Smooth muscle cell (in vitro differentiated cells): ENCODE measurements around the gene PPP1R1C. TPM values are rescaled to one million over a fixed set of nuclear protein-coding genes. Genes with fewer than 3 reads are reported as not detected.
A peak's percentile ranks its signal among the peaks of the same experiment; 100 is the strongest.
"Not testable (repeated sequence)": the region's sequence is repeated elsewhere in the genome, so short reads cannot be mapped to it uniquely, and the experiment has no call there.

Experiments
- DNase-seq: peaks from one replicate; lab custom pipeline; 2025; ENCODE audit not compliant: unreplicated experiment; lab: John Stamatoyannopoulos, UW
- H2AFZ ChIP-seq: fragments of 200-600 bp; sonication (generic); 2 replicates; pipeline ENCODE4 v1.6.0; 2016; ENCODE audit warnings: antibody characterized with exemption, low read depth, mild to moderate bottlenecking
- H3F3A ChIP-seq: fragments of 200-600 bp; sonication (generic); 2 replicates; pipeline ENCODE4 v1.6.0; 2017; ENCODE audit warnings: antibody characterized with exemption, low read depth
- H3K27ac ChIP-seq: fragments of 200-600 bp; sonication (generic); 2 replicates; pipeline ENCODE4 v1.5.1; 2016; ENCODE audit warnings: low read depth, mild to moderate bottlenecking
- H3K27me3 ChIP-seq: fragments of 200-600 bp; sonication (generic); 2 replicates; pipeline ENCODE4 v1.6.1; 2016; ENCODE audit warnings: low read depth, mild to moderate bottlenecking
- H3K36me3 ChIP-seq: fragments of 200-600 bp; sonication (generic); 2 replicates; pipeline ENCODE4 v1.5.1; 2016; ENCODE audit warnings: low read depth
- H3K4me1 ChIP-seq: fragments of 200-600 bp; sonication (generic); 2 replicates; pipeline ENCODE4 v1.5.1; 2016; ENCODE audit warnings: low read depth
- H3K4me2 ChIP-seq: fragments of 200-600 bp; sonication (generic); 2 replicates; pipeline ENCODE4 v1.6.0; 2016; ENCODE audit warnings: mild to moderate bottlenecking
- H3K4me3 ChIP-seq: fragments of 200-600 bp; sonication (generic); 2 replicates; pipeline ENCODE4 v1.5.1; 2016; ENCODE audit warnings: mild to moderate bottlenecking
- H3K79me2 ChIP-seq: fragments of 200-600 bp; sonication (generic); 2 replicates; pipeline ENCODE4 v1.6.0; 2016; ENCODE audit warnings: low read depth, mild to moderate bottlenecking
- H3K9ac ChIP-seq: fragments of 200-600 bp; sonication (generic); 2 replicates; pipeline ENCODE4 v1.6.0; 2016; ENCODE audit warnings: low read depth
- H3K9me3 ChIP-seq: fragments of 200-600 bp; sonication (generic); replicated peaks from 2 replicates; pipeline ENCODE4 v1.5.1; 2016; ENCODE audit warnings: low read depth
- H4K20me1 ChIP-seq: fragments of 200-600 bp; sonication (generic); 2 replicates; pipeline ENCODE4 v1.6.0; 2016; ENCODE audit warnings: low read depth
- CTCF ChIP-seq: fragments of 200-600 bp; sonication (generic); IDR thresholded peaks from 2 replicates; pipeline ENCODE4 v1.5.1; 2017; ENCODE audit warnings: borderline replicate concordance, mild to moderate bottlenecking, antibody characterized with exemption; ENCODE audit not compliant: insufficient read depth, poor library complexity, severe bottlenecking
- WGBS: methylation state at CpG from one replicate; pipeline ENCODE4 v1.1.7; 2016; ENCODE audit warnings: low lambda C conversion rate; 5-methylcytosine and 5-hydroxymethylcytosine counted together
- polyA plus RNA-seq: library from polyadenylated mRNA; unstranded; fragments of >200 nt; fragmentation: Nextera tagmentation; extraction: Ambion mirVana; gene quantifications from 2 replicates; pipeline ENCODE4 v1.2.1, GENCODE V29; 2016
- total RNA-seq: library from RNA; depleted of rRNA; stranded (reverse); fragments of >200 nt; gene quantifications from 2 replicates; pipeline ENCODE4 v1.2.3, GENCODE V29; 2014

Gene PPP1R1C
- total and polyA plus RNA-seq, 2 experiments from 2014 or later: 2.3 to 3.3 TPM

GRCh38 chr2:181953881-181954537 lies 31.6 kb upstream of the PPP1R1C start:
- Histone ChIP-seq H3K27ac (peak overlapping the region; percentile 70), H2AFZ (peak overlapping the region; percentile 29), H3K36me3 (no peaks in the 10 kb centered on the region), H3K4me2 (peak overlapping the region; percentile 81), H4K20me1 (no peaks in the 10 kb centered on the region), H3F3A (peaks cover 4% of the 10 kb centered on the region), H3K4me1 (peaks cover 5% of the 10 kb centered on the region), H3K27me3 (no peaks in the 10 kb centered on the region), H3K9me3 (no peaks in the 10 kb centered on the region), H3K79me2 (no peaks in the 10 kb centered on the region), H3K4me3 (peak overlapping the region; percentile 49), H3K9ac (peak overlapping the region; percentile 13)
- peak; percentile 72 for TF ChIP-seq CTCF
- 0% methylated on average over 8 of the region's 19 CpGs for WGBS
- DNase-seq: peak; percentile 9

DNA sequence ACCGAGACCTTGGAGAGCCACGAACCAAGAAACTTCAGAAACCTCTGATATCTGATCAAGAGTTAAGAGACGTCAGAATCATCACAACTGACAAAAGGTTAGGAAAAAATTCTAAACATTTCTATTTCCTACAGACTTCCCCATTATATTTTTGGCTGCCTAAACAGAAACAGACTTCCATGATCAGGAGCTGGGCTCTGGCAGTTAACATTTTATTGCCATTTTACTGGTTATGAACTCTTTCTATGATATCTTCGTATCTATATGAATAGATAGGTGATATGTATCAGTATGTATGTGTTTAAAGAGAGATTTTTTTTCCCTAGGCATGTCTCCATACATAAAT lies 31.1 kb upstream of the PPP1R1C start:
- Histone ChIP-seq H3K27me3 (no peaks in the 10 kb centered on the region), H3K4me2 (peak overlapping the region; percentile 81), H3K4me3 (peak overlapping the region; percentile 49), H3K79me2 (no peaks in the 10 kb centered on the region), H3K9me3 (no peaks in the 10 kb centered on the region), H2AFZ (peak overlapping the region; percentile 29), H4K20me1 (no peaks in the 10 kb centered on the region), H3K4me1 (peaks cover 5% of the 10 kb centered on the region), H3K9ac (peak overlapping the region; percentile 13), H3K36me3 (no peaks in the 10 kb centered on the region), H3F3A (peaks cover 4% of the 10 kb centered on the region), H3K27ac (peak overlapping the region; percentile 70)
- DNase-seq: no peak
- no peak for TF ChIP-seq CTCF
- 17% methylated on average over 4 of the region's 4 CpGs for WGBS

GRCh38 chr2:181955010-181955409 lies 30.6 kb upstream of the PPP1R1C start:
- no peak overlapping the region for H2AFZ ChIP-seq
- H3K27me3 ChIP-seq: no peaks in the 10 kb centered on the region
- no peak for TF ChIP-seq CTCF
- no peak for DNase-seq
- peaks cover 4% of the 10 kb centered on the region for H3F3A ChIP-seq
- no peaks in the 10 kb centered on the region for H3K36me3 ChIP-seq
- no peaks in the 10 kb centered on the region for H3K79me2 ChIP-seq
- H4K20me1 ChIP-seq: no peaks in the 10 kb centered on the region
- WGBS: 47% methylated on average over 1 of the region's 1 CpG
- no peak overlapping the region for H3K9ac ChIP-seq
- H3K9me3 ChIP-seq: no peaks in the 10 kb centered on the region
- H3K4me1 ChIP-seq: peaks cover 5% of the 10 kb centered on the region
- peak overlapping the region; percentile 70 for H3K27ac ChIP-seq
- H3K4me2 ChIP-seq: peak overlapping the region; percentile 81
- no peak overlapping the region for H3K4me3 ChIP-seq

DNA sequence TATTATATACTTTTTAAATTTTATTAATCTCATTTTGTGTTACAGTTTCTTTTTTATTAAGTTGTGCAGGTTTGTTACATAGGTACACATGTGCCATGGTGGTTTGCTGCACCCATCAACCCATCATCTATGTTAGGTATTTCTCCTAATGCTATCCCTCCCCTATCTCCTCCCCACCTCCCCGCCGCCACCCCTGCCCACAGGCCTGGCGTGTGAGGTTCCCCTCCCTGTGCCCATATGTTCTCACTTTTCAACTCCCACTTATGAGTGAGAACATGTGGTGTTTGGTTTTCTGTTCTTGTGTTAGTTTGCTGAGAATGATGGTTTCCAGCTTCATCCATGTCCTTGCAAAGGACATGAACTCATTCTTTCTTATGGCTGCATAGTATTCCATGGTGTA lies 29.8 kb upstream of the PPP1R1C start:
- H3K4me3 ChIP-seq, H2AFZ ChIP-seq, DNase-seq, H3K27me3 ChIP-seq, H3K4me2 ChIP-seq, H3K9ac ChIP-seq, H3K79me2 ChIP-seq, H3K27ac ChIP-seq, H3F3A ChIP-seq, H3K9me3 ChIP-seq, H4K20me1 ChIP-seq, H3K36me3 ChIP-seq, H3K4me1 ChIP-seq: not testable (repeated sequence)
- 100% methylated on average over 3 of the region's 3 CpGs for WGBS
